Measurements from ENCODE around the gene MIDN.

Gene MIDN

GRCh38 chr19:1287354-1288225 is 39.2 kb downstream of the MIDN start:
- no peak overlapping the region for H2AFZ ChIP-seq (ENCODE audit: insufficient read depth, low read length, poor library complexity)
- H2AK5ac ChIP-seq (ENCODE audit: low read length), result no peak overlapping the region
- H3K36me3 ChIP-seq (ENCODE audit: control insufficient read depth in 1 of 2, insufficient read depth in 2 of 2, low read length in 2 of 2), result no peaks in the 10 kb centered on the region
- DNase-seq, result peak in 1 of 2 donors; percentile 26
- H3K18ac ChIP-seq (ENCODE audit: low read length), result no peak overlapping the region
- peaks cover 7% of the 10 kb centered on the region for H3K27me3 ChIP-seq (ENCODE audit: insufficient read depth, low read length)
- H2BK5ac ChIP-seq (ENCODE audit: low read depth, low read length, poor library complexity), result no peak overlapping the region
- no peak overlapping the region for H3K4ac ChIP-seq (ENCODE audit: low read depth, low read length)
- H3K23ac ChIP-seq (ENCODE audit: low read length), result no peak overlapping the region
- no peak overlapping the region for H4K12ac ChIP-seq (ENCODE audit: low read depth, low read length)
- H3K9ac ChIP-seq (ENCODE audit: low read length), result no peak overlapping the region
- peaks cover 0 to 10% of the 10 kb centered on the region in 2 experiments for H3K4me1 ChIP-seq (ENCODE audit: control insufficient read depth in 1 of 2, insufficient read depth in 2 of 2, low read length in 2 of 2)
- H3K4me2 ChIP-seq (ENCODE audit: low read length), result no peak overlapping the region
- H4K91ac ChIP-seq (ENCODE audit: low read depth, low read length), result no peak overlapping the region
- H3K27ac ChIP-seq (ENCODE audit: low read depth, low read length), result no peak overlapping the region
- H3K9me3 ChIP-seq (ENCODE audit: insufficient read depth, low read depth, low read length), result no peaks in the 10 kb centered on the region
- no peaks in the 10 kb centered on the region for H3K79me1 ChIP-seq (ENCODE audit: low read length)
- no peak overlapping the region for H2BK12ac ChIP-seq (ENCODE audit: low read length)
- no peak overlapping the region for H4K8ac ChIP-seq (ENCODE audit: low read depth, low read length)
- no peak overlapping the region for H3K14ac ChIP-seq (ENCODE audit: low read length)
- no peaks in the 10 kb centered on the region for H3K79me2 ChIP-seq (ENCODE audit: control insufficient read depth, insufficient read depth, low read length, poor library complexity)
- no peak overlapping the region for H2BK120ac ChIP-seq (ENCODE audit: insufficient read depth, low read length, poor library complexity)
- no peak overlapping the region for H3K4me3 ChIP-seq (ENCODE audit: low read depth, low read length)
- no CpG with 5 or more reads among the region's 55 CpGs for WGBS (ENCODE audit: extremely low coverage, insufficient coverage, insufficient read length)

- Histone ChIP-seq H2AFZ (ENCODE audit: insufficient read depth, low read length, poor library complexity) (no peak overlapping the region), H4K12ac (ENCODE audit: low read depth, low read length) (no peak overlapping the region), H3K9ac (ENCODE audit: low read length) (no peak overlapping the region), H2AK5ac (ENCODE audit: low read length) (no peak overlapping the region), H3K9me3 (ENCODE audit: insufficient read depth, low read depth, low read length) (no peaks in the 10 kb centered on the region), H3K4ac (ENCODE audit: low read depth, low read length) (no peak overlapping the region), H2BK5ac (ENCODE audit: low read depth, low read length, poor library complexity) (no peak overlapping the region), H2BK12ac (ENCODE audit: low read length) (no peak overlapping the region), H3K4me3 (ENCODE audit: low read depth, low read length) (no peak overlapping the region), H3K14ac (ENCODE audit: low read length) (no peak overlapping the region), H3K36me3 (ENCODE audit: control insufficient read depth in 1 of 2, insufficient read depth in 2 of 2, low read length in 2 of 2) (no peaks in the 10 kb centered on the region), H3K27me3 (ENCODE audit: insufficient read depth, low read length) (peaks cover 7% of the 10 kb centered on the region), H2BK120ac (ENCODE audit: insufficient read depth, low read length, poor library complexity) (no peak overlapping the region), H4K91ac (ENCODE audit: low read depth, low read length) (no peak overlapping the region), H3K4me1 (ENCODE audit: control insufficient read depth in 1 of 2, insufficient read depth in 2 of 2, low read length in 2 of 2) (peaks cover 0 to 10% of the 10 kb centered on the region in 2 experiments), H3K23ac (ENCODE audit: low read length) (no peak overlapping the region), H3K4me2 (ENCODE audit: low read length) (no peak overlapping the region), H3K18ac (ENCODE audit: low read length) (no peak overlapping the region), H4K8ac (ENCODE audit: low read depth, low read length) (no peak overlapping the region), H3K79me1 (ENCODE audit: low read length) (no peaks in the 10 kb centered on the region), H3K27ac (ENCODE audit: low read depth, low read length) (no peak overlapping the region), H3K79me2 (ENCODE audit: control insufficient read depth, insufficient read depth, low read length, poor library complexity) (no peaks in the 10 kb centered on the region)
- no CpG with 5 or more reads among the region's 18 CpGs for whole genome bisulfite sequencing (ENCODE audit: extremely low coverage, insufficient coverage, insufficient read length)
- no peak for DNase-seq
Measured at GRCh38 chr19:1288226-1288612, 39.8 kb downstream of the MIDN start.

GRCh38 chr19:1288833-1289685 is 40.7 kb downstream of the MIDN start:
- no CpG with 5 or more reads among the region's 41 CpGs for WGBS (ENCODE audit: extremely low coverage, insufficient coverage, insufficient read length)
- H3K27ac ChIP-seq (ENCODE audit: low read depth, low read length), result no peak overlapping the region
- H4K12ac ChIP-seq (ENCODE audit: low read depth, low read length), result no peak overlapping the region
- H2BK120ac ChIP-seq (ENCODE audit: insufficient read depth, low read length, poor library complexity), result no peak overlapping the region
- no peaks in the 10 kb centered on the region for H3K79me2 ChIP-seq (ENCODE audit: control insufficient read depth, insufficient read depth, low read length, poor library complexity)
- no peak overlapping the region for H3K4me3 ChIP-seq (ENCODE audit: low read depth, low read length)
- no peak overlapping the region for H3K18ac ChIP-seq (ENCODE audit: low read length)
- no peak overlapping the region for H3K9ac ChIP-seq (ENCODE audit: low read length)
- H3K36me3 ChIP-seq (ENCODE audit: control insufficient read depth in 1 of 2, insufficient read depth in 2 of 2, low read length in 2 of 2), result no peaks in the 10 kb centered on the region
- H4K91ac ChIP-seq (ENCODE audit: low read depth, low read length), result no peak overlapping the region
- no peak overlapping the region for H2AK5ac ChIP-seq (ENCODE audit: low read length)
- H3K4ac ChIP-seq (ENCODE audit: low read depth, low read length), result no peak overlapping the region
- H3K14ac ChIP-seq (ENCODE audit: low read length), result no peak overlapping the region
- peaks cover 0 to 10% of the 10 kb centered on the region in 2 experiments for H3K4me1 ChIP-seq (ENCODE audit: control insufficient read depth in 1 of 2, insufficient read depth in 2 of 2, low read length in 2 of 2)
- H3K23ac ChIP-seq (ENCODE audit: low read length), result no peak overlapping the region
- peak in 1 of 2 donors; percentile 40 for DNase-seq
- no peaks in the 10 kb centered on the region for H3K9me3 ChIP-seq (ENCODE audit: insufficient read depth, low read depth, low read length)
- peaks cover 7% of the 10 kb centered on the region for H3K27me3 ChIP-seq (ENCODE audit: insufficient read depth, low read length)
- no peak overlapping the region for H2AFZ ChIP-seq (ENCODE audit: insufficient read depth, low read length, poor library complexity)
- no peak overlapping the region for H2BK5ac ChIP-seq (ENCODE audit: low read depth, low read length, poor library complexity)
- H2BK12ac ChIP-seq (ENCODE audit: low read length), result no peak overlapping the region
- no peaks in the 10 kb centered on the region for H3K79me1 ChIP-seq (ENCODE audit: low read length)
- H3K4me2 ChIP-seq (ENCODE audit: low read length), result no peak overlapping the region
- H4K8ac ChIP-seq (ENCODE audit: low read depth, low read length), result no peak overlapping the region

- Histone ChIP-seq H2BK5ac (ENCODE audit: low read depth, low read length, poor library complexity) (no peak overlapping the region), H3K4ac (ENCODE audit: low read depth, low read length) (no peak overlapping the region), H3K27me3 (ENCODE audit: insufficient read depth, low read length) (peaks cover 7% of the 10 kb centered on the region), H2BK120ac (ENCODE audit: insufficient read depth, low read length, poor library complexity) (no peak overlapping the region), H3K36me3 (ENCODE audit: control insufficient read depth in 1 of 2, insufficient read depth in 2 of 2, low read length in 2 of 2) (no peaks in the 10 kb centered on the region), H2BK12ac (ENCODE audit: low read length) (no peak overlapping the region), H3K23ac (ENCODE audit: low read length) (no peak overlapping the region), H3K27ac (ENCODE audit: low read depth, low read length) (no peak overlapping the region), H2AFZ (ENCODE audit: insufficient read depth, low read length, poor library complexity) (no peak overlapping the region), H3K18ac (ENCODE audit: low read length) (no peak overlapping the region), H4K91ac (ENCODE audit: low read depth, low read length) (no peak overlapping the region), H3K14ac (ENCODE audit: low read length) (no peak overlapping the region), H3K79me2 (ENCODE audit: control insufficient read depth, insufficient read depth, low read length, poor library complexity) (no peaks in the 10 kb centered on the region), H3K4me3 (ENCODE audit: low read depth, low read length) (no peak overlapping the region), H4K12ac (ENCODE audit: low read depth, low read length) (no peak overlapping the region), H3K4me2 (ENCODE audit: low read length) (no peak overlapping the region), H2AK5ac (ENCODE audit: low read length) (no peak overlapping the region), H3K4me1 (ENCODE audit: control insufficient read depth in 1 of 2, insufficient read depth in 2 of 2, low read length in 2 of 2) (peaks cover 0 to 6% of the 10 kb centered on the region in 2 experiments), H3K79me1 (ENCODE audit: low read length) (no peaks in the 10 kb centered on the region), H4K8ac (ENCODE audit: low read depth, low read length) (no peak overlapping the region), H3K9me3 (ENCODE audit: insufficient read depth, low read depth, low read length) (no peaks in the 10 kb centered on the region), H3K9ac (ENCODE audit: low read length) (no peak overlapping the region)
- WGBS (ENCODE audit: extremely low coverage, insufficient coverage, insufficient read length), result no CpG with 5 or more reads among the region's 19 CpGs
- DNase-seq, result no peak
Measured at GRCh38 chr19:1289686-1290025, 41.3 kb downstream of the MIDN start.

All from trophoblast cell (in vitro differentiated cells and primary cell).